M059J (cell line): ENCODE measurements around the gene POLR2A. TPM values are rescaled to one million over a fixed set of nuclear protein-coding genes. Genes with fewer than 3 reads are reported as not detected.
"Not testable (repeated sequence)": the region's sequence is repeated elsewhere in the genome, so short reads cannot be mapped to it uniquely, and the experiment has no call there.

Source experiments
- DNase-seq: peaks from one replicate; pipeline ENCODE4 v3.0.0-alpha.2; 2012; ENCODE audit warnings: low read depth
- total RNA-seq: library from RNA; depleted of rRNA; stranded (reverse); fragments of >200 nt; shearing (Covaris generic); gene quantifications from 2 replicates; pipeline ENCODE4 v1.2.3, GENCODE V29; 2014

POLR2A gene
- total RNA-seq, 1 experiment from 2014 or later: 26.1 TPM

DNA sequence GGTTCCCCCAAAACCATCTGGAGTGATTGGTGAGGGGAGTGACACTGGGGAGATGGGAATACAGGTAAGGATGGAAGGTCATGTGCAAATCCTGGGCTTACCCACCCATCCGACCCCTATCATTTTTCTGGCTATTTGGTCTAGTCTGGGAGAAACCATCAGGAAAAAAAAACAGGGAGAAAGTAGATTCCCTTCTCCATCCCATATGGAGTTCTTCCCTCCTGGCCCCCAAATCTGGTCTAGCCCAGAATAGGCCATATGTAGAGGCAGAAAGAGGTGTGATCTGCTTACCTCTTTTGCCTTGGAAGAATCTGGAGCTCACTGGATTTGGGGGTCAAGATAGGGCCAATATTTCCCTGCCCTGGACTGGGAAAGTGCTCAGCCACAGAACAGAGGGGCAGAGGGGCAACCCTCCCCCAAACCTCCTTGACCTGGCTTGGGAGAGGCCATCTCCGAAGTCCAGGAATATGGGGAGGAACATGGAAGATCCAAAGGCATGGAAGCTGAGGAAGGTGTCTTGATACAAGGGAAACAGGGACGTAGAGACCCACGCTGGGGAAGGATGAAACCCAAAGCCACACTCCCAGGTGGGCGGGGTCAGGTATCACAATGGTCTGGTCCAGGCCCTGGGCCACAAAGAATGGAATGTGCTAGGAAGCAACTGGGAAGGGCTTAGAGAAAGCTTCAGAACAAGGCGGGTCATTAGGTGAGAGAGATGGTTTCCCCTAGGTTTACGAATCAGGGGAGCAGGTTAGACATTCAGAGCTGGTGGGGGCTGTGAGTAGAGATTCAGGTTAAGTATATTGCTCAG, 23.1 kb upstream of the POLR2A start:
- DNase-seq: no peak

DNA sequence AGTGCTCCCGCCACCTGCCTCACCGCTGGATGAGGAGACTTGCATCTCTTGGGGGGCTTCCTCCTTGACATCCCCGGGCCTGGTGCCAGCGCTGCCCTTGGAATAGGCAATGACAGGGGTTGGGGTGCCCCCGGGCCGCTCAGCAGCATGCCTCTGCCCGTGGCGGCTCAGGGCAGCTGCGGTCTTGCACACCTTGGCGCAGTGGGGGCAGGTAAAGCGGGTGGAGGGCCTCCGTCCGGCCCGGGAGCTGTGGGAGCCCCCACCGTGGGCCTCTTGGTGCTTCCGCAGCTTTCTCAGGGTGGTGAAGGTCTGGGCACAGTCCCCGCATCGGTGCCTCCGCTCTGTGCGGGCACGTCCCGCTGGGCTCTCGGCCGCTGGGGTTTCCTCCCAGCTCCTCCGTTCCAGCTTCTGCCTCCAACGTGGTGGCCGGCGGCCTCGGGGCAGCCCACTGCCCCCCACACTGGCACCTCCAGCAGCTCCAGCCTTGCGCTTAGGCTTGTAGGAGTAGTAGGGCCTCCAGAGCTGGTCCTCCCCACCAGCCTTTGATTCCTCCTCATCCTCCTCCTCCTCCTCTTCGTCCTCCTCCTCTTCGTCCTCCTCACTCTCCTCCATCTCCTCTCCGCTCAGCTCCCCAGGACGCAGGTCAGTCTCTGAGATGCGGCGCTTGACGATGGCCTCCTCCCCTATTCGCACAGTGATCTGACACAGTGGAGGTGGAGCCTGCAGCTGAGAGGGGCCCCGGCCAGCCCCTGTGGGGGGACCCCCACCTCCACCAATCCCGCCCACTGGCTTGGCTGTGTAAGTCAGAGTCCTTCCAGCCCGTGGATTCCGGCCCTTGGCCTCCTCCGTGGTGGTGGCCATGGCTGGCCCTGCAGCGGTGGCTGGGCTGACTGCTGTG, 21.4 kb upstream of the POLR2A start:
- DNase-seq: no peak

DNA sequence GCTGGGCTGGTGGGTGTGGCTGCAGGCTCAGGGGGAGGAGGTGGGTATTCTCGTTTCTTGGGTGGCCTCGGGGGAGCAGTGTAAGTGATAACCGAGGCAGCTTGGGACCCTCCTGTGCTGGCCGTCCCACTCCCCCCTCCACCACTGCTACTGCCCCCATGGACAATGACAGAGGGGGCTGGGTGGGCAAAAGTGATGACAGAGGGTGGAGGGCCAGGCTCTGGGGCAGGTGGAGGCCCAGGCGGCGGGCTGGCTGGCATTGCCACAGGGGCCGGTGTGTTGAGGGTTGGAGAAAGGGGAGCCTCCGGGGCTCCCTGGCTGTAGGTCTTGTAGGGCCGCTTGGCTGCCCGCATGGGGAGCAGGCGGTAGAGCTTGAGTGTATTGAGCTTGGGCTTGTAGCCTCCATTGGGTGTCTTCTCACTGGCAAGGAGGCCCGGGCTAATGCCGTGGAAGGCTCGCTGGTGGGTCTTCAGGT, 20.8 kb upstream of the POLR2A start:
- DNase-seq: no peak

DNA sequence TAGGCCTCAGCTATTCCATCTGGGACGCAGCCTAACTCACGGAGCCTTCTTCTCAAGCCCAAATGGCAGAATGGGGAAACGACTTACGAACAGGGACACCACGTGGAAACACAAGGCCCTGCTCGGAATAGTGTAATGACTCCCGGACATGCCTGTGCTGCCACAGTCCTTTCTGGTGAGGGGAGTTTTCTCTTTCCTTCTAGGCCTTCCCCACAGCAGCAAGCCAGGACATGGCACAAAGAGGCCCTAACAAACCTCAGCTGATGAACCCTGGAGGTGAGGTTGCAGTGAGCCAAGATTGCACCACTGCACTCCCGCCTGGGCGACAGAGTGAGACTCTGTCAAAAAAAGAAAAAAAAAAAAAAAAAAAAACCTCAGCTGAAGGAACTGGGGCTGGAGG, 20.1 kb upstream of the POLR2A start:
- DNase-seq: no peak

DNA sequence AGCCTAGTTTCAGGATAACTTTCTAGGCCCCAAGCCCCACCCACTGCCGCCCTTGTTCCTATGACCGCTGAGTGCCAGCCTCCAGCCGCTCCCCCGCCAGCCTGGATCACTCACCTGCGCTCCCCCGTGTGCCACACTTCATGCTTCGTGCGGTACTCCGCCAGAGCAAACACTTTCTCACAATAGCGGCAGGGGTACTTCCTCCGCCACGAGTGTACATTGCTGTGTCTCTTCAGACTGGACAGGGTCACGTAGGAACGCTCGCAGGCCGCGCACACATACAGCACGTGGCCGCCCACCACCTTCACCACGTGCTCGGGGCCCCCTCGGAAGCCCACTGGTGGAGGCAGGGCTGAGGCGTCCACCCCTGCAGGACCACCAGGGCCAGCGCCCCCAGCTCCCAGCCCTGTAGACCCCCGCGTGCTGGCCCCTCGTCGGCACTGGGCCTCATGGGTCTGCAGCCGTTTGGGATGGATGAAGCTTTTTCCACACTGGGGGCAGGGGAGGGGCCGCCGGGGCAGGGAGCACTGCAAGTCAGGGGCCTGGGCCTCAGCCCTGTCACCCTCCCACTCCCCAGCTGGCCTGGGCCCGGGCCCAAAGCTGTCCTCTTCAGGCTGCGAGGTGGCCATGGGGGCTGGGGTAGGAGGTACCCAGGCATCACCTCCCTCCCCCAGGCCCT, 18.4 kb upstream of the POLR2A start:
- no peak for DNase-seq

DNA sequence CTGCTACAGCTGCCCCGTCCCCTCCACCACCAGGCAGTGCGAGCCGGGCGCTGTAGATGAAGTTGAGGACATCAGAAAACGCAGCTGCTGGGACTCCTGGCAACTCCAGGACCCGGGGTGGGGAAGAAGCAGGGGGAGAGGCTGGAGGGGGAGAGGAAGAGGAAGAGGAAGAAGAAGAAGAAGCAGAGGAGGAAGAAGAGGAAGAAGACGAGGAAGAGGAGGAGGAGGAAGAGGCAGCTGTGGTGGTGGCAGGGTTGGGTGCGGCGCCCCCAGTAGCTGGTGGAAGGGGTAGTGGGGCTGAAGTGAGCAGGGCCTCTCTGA, 17.9 kb upstream of the POLR2A start:
- DNase-seq: no peak

DNA sequence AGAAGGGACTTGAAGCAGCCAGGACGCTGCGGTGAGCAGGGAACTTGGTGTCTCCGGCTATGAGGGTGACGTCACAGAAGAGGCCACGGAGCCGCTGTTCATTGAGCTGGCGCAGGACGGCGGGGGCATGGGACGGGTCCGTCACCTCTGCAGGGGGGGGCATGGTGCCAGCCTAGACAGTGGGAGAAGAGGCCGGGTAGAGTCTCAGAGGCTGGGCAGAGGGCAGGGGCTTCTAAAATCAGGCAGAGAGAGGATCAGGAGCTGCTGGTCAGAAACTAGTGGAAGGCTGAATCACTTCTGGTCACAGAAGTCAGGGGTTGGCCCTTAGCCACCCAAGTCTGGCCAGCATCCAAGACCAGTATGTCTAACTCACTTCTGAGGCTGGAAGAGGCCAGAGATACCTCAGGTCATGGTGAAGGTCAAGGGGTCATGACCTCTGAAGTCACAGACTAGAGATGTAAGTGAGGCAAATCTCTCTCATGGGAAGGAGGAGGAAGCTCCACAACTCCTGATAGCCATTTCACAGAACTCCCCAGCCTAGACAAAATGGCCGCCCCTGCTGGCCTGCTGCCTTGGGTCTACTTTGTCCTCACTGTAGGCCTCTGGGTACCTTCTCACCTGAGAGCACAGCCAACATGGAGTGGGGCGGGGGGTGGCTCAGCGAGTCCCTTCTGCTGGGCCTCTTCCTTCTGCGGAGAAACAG, 17.4 kb upstream of the POLR2A start:
- peak; percentile 75 for DNase-seq

DNA sequence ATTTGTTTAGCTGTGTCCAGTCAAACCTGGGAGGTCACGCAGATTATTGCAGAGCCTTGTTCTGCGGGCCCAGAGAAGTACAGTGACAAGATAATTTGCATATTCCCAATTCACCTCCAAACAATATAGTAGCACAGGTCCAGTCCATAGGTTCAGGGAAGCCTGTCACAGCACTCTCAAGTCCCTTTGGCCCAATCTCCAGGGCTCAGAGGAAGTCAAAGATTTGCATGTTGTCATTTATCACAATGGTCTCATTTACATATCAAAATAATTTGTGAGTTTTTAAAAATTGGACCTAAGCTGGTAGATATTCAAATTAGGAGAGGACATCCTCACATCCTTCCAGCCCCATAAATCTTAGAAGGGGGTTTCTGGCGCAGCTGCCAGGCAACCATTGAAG, 16.7 kb upstream of the POLR2A start:
- no peak for DNase-seq

DNA sequence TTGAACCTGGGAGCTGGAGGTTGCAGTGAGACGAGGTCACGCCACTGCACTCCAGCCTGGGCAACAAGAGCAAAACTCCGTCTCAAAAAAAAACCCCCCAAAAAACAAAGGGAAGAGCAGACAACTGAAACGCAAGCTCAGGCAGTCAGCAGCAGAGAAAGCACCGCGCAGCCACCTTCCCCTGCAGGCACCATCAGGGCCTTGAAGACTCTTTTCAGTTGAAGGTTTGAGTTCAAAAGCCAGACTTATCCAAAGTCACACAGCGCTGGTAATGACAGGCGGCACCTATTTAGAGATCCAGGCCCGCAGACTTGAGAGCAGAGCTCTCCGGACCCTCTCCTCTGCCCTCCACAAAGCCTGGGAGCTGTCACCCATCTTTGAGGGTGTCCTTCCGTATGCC, 15.9 kb upstream of the POLR2A start:
- DNase-seq: no peak

DNA sequence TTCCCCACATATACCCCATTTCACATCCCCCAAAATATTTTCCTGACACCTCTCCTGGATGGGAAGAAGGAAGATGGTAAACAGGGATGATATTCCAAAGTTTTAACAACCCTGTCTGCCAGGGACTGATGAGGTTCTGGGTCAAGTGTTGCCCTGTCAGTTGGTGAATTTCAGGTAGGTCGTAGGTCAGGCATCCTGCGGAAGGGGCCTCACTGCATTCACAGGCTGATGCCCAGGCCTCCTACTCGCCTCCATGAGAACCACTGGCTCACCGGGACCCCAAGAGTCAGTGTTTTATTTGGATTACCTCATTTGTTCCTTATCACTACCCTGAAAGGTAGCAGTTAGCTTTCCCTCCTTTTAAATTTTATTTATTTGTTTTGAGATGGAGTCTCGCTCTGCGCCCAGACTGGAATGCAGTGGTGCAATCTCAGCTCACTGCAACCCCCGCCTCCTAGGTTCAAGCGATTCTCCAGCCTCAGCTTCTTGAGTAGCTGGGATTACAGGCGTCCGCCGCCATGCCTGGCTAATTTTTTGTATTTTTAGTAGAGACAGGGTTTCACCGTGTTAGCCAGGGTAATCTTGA, 15.3 kb upstream of the POLR2A start:
- no peak for DNase-seq

DNA sequence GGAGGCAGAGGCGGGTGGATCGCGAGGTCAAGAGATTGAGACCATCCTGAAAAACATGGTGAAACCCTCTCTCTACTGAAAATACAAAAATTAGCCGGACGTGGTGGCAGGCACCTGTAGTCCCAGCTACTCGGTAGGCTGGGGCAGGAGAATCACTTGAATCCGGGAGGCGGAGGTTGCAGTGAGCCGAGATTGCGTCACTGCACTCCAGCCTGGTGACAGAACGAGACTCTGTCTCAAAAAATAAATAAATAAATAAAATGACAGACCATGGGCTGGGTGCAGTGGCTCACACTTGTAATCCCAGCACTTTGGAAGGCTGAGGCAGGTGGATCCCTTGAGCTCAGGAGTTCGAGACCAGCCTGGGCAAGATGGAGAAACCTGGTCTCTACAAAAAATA, 14.3 kb upstream of the POLR2A start:
- not testable (repeated sequence) for DNase-seq

DNA sequence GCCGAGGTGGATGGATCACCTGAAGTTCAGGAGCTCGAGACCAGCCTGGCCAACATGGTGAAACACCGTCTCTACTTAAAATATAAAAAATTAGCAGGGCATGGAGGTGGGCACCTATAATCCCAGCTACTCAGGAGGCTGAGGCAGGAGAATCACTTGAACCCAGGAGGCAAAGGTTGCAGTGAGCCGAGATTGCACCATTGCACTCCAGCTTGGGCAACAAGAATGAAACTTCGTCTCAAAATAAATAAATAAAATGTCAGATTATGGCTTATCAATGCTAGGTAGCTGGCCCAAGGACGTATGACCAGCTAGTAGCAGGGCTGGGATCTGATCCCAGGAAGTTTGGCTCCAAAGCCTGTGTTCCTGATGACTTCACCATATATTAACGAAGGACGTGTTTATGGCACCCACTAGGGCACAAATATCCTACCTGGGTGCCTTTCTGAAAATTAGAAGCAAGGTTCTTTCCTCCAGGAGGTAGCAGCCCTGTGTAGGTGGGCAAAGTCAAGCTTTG, 13.7 kb upstream of the POLR2A start:
- not testable (repeated sequence) for DNase-seq

DNA sequence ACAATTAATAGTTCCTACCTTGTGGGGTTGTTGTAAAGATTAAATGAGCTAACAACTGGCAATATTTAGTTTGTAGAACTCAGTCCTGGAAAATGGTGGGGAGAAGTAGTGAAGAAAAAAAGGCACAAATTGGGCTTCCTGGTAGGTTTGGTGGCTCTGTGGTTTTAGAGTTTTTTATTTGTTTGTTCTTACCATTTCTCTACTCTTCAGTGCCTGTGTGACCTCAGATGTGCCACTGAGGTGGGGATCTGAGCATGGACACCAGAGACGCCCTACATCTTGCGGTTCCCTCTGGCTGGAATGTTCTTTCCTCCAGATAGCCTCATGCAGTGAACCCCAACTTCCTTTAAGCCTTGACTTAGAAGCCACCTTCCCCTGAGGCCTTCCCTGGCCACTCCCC, 12.4 kb upstream of the POLR2A start:
- no peak for DNase-seq

DNA sequence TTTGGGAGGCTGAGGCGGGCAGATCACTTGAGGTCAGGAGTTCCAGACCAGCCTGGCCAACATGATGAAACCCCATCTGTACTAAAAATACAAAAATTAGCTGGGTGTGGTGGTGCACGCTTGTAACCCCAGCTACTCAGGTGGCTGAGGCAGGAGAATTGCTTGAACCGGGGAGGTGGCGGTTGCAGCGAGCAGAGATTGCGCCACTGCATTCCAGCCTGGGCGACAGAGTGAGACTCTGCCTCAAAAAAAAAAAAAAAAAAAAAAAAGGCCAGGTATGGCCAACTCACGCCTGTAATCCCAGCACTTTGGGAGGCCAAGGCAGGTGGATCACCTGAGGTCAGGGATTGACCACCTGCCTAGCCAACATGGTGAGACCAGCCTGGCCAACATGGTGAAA, 9.4 kb upstream of the POLR2A start:
- not testable (repeated sequence) for DNase-seq

DNA sequence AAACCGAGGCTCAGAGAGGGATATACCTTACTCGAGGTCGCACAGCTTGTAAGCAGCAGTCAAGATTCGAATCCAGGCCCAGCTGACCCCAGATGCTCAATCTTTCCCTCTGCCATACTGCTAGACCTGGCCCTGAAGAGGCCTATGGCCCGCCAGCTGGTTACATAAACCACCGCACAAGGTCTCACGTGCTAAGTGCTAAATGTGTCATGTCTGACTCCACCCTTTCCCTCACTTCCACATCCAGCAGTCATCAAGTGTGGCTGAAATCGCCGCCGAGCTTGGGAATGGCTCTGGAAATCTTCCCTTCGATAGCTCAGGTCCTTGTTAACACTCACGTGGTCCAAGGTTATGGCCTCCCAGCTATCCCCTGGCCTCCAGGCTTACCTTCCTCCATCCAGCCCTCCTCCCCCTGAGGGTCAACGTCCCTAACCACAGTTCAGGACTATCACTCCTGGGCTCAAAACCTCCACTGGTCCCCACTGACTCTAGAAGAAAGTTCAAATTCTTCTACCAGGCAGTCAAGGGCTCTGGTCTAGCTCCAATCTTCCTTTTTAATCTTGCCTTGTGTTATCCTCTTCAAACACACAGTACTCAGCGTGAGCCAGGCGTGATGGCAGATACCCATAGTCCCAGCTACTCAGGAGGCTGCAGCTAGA, 8.3 kb upstream of the POLR2A start:
- no peak for DNase-seq

DNA sequence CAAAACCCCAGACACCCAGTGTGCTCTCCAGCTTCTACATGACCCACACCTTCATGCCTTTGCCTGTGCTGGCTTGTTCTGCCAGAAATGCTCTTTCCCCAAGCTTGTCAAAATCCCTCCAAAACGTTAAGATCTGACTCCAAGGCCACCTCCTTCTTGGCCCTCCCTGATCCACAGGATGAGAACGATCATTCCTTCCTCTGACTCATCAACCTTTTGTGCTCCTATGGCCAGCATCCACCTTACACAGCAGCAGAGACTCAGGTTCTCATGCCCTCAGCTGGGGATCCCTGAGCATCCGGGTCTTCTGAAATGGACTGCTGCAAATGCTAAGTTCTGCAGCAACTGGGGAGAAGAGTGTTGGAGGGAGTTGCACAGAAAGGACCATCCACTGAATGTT, 7.7 kb upstream of the POLR2A start:
- peak; percentile 84 for DNase-seq

DNA sequence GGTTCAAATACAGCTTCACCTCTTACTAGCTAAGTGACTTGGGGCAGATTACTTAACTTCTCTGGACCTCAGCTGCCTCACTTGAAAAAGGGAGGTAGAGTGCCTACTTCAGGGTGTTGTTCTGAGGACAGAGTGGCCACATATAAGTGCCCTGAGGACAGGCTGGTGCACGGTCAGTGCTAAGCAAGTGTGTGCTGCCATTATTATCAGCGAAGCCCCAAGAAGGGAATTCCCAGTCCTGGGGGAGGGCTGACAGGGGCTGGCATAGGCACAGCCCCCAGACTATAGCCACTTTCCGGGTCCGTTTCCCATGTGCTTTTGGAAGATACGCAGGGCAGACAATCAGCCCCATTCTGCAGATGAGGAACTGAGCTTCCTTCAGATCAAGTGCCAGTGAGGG, 7.2 kb upstream of the POLR2A start:
- DNase-seq: no peak

DNA sequence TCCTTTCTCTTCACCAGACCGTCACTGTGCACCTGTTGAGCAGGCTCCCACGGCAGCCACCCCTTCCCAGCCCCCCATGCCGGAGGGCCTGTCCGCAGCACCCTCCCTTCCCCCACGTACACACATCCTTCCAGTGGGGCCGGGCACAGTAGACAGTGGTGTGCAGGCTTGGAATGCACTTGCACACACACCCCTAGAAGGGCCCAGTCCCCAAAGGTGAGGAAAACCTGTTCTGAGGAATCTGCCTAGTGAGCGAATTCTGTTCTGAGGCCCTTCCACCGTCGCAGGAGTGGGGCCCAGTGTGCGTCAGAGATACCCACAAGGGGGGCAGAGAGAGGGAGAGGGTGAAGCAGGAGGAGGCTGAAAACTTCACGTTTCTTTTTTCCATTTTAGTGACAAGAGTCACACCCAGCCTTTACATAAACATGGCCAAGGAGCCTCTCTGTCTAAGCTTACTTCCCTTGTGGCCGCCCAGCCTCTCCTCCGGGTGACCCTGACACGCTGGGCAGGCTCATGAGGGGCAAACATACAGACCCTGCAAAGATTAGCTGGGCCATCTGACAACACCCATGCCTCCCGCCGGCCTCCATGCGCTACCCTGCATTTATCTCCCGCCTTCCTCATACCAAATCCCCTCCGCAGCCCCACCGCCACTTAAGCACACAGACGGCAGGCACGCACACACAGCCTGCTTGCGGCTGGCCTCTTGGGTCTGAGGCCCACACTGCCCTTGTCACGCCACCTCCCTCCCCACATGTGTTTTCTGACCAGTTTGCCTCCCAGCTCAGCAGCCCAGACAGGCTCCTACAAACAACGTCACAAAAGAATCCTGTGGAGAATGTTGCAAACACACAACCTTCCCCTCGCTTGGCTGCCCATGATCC, 6.5 kb upstream of the POLR2A start:
- DNase-seq: peak; percentile 22
